Type B pancreatic cell (in vitro differentiated cells): ENCODE measurements around the gene MGRN1. TPM values are rescaled to one million over a fixed set of nuclear protein-coding genes. Genes with fewer than 3 reads are reported as not detected.
A peak's percentile ranks its signal among the peaks of the same experiment; 100 is the strongest.

Experiments
- DNase-seq: peaks from one replicate; pipeline ENCODE4 v3.0.0; 2021; ENCODE audit warnings: mixed read lengths; ENCODE audit not compliant: unreplicated experiment; ENCODE audit errors: extremely low spot score
- H3K27ac Mint-ChIP-seq: 2 replicates; pipeline ENCODE4 v1.8.0; 2021; ENCODE audit warnings: mild to moderate bottlenecking, mixed read lengths
- H3K27me3 Mint-ChIP-seq: 2 replicates; pipeline ENCODE4 v1.8.0; 2021; ENCODE audit warnings: mixed read lengths
- H3K36me3 Mint-ChIP-seq: 2 replicates; pipeline ENCODE4 v1.8.0; 2021; ENCODE audit warnings: mixed read lengths
- H3K4me1 Mint-ChIP-seq: one replicate; pipeline ENCODE4 v1.8.0; 2021; ENCODE audit warnings: mixed read lengths; ENCODE audit not compliant: unreplicated experiment
- H3K4me3 Mint-ChIP-seq: 2 replicates; pipeline ENCODE4 v1.8.0; 2021; ENCODE audit warnings: mild to moderate bottlenecking, mixed read lengths
- H3K9me3 Mint-ChIP-seq: 2 replicates; pipeline ENCODE4 v1.8.0; 2021; ENCODE audit warnings: mixed read lengths
- CTCF ChIP-seq: fragments of 200-600 bp; sonication (generic); conservative IDR thresholded peaks from 2 replicates; pipeline ENCODE4 v1.5.0; 2021; ENCODE audit warnings: antibody characterized with exemption, mild to moderate bottlenecking
- total RNA-seq: library from RNA; stranded (reverse); gene quantifications from 2 replicates; pipeline ENCODE4 v1.2.1, GENCODE V29; 2021; ENCODE audit warnings: low replicate concordance

The MGRN1 gene
- total RNA-seq, 1 donor from 2014 or later = 88.6 TPM

GRCh38 chr16:4617880-4618279, 6.7 kb upstream of the MGRN1 start:
- no peak for DNase-seq
- Mint-ChIP-seq H3K36me3 (no peaks in the 10 kb centered on the region), H3K4me1 (peaks cover 19% of the 10 kb centered on the region), H3K4me3 (peak overlapping the region; percentile 98), H3K27me3 (no peaks in the 10 kb centered on the region), H3K27ac (peak overlapping the region; percentile 100), H3K9me3 (no peaks in the 10 kb centered on the region)
- no peak for TF ChIP-seq CTCF

- H3K4me1 Mint-ChIP-seq = peaks cover 19% of the 10 kb centered on the region
- no peaks in the 10 kb centered on the region for H3K27me3 Mint-ChIP-seq
These were observed 5.8 kb upstream of the MGRN1 start for GRCh38 chr16:4618645-4619418.

GRCh38 chr16:4623593-4623992, 1.0 kb upstream of the MGRN1 start:
- H3K4me3 Mint-ChIP-seq = peak overlapping the region; percentile 90
- TF ChIP-seq CTCF = no peak
- peaks cover 5% of the 10 kb centered on the region for H3K36me3 Mint-ChIP-seq
- H3K27me3 Mint-ChIP-seq = no peaks in the 10 kb centered on the region
- no peak for DNase-seq
- H3K27ac Mint-ChIP-seq = peak overlapping the region; percentile 97
- H3K4me1 Mint-ChIP-seq = peaks cover 25% of the 10 kb centered on the region
- H3K9me3 Mint-ChIP-seq = no peaks in the 10 kb centered on the region

More at GRCh38 chr16:4618645-4619418, 5.8 kb upstream of the MGRN1 start:
- H3K9me3 Mint-ChIP-seq = no peaks in the 10 kb centered on the region
- H3K36me3 Mint-ChIP-seq = no peaks in the 10 kb centered on the region
- H3K4me3 Mint-ChIP-seq = peak overlapping the region; percentile 98
- peak overlapping the region; percentile 100 for H3K27ac Mint-ChIP-seq
- TF ChIP-seq CTCF = no peak
- DNase-seq = no peak

- DNase-seq = no peak
- Mint-ChIP-seq H3K4me1 (peaks cover 24% of the 10 kb centered on the region), H3K4me3 (peak overlapping the region; percentile 100), H3K27ac (peak overlapping the region; percentile 98), H3K36me3 (peaks cover 11% of the 10 kb centered on the region), H3K9me3 (no peaks in the 10 kb centered on the region), H3K27me3 (no peaks in the 10 kb centered on the region)
- TF ChIP-seq CTCF = no peak
These were observed 367 bp downstream of the MGRN1 start for GRCh38 chr16:4624827-4625559.

- no peak for DNase-seq
- H3K4me1 Mint-ChIP-seq = peaks cover 20% of the 10 kb centered on the region
- peak overlapping the region; percentile 100 for H3K4me3 Mint-ChIP-seq
- H3K36me3 Mint-ChIP-seq = peaks cover 11% of the 10 kb centered on the region
- peak overlapping the region; percentile 98 for H3K27ac Mint-ChIP-seq
- TF ChIP-seq CTCF = no peak
- H3K27me3 Mint-ChIP-seq = no peaks in the 10 kb centered on the region
- H3K9me3 Mint-ChIP-seq = no peaks in the 10 kb centered on the region
These were observed 1.0 kb downstream of the MGRN1 start for GRCh38 chr16:4625560-4626159.
